GM18499 (cell line): ENCODE measurements around the gene TAGLN3.
A peak's percentile ranks its signal among the peaks of the same experiment; 100 is the strongest.

Experiments used
- ATAC-seq: cut with Tn5 transposase; IDR thresholded peaks from one replicate; pipeline ENCODE4 v1.9.1; 2021; ENCODE audit warnings: moderate number of reproducible peaks; ENCODE audit not compliant: insufficient read depth, unreplicated experiment

The TAGLN3 gene

DNA sequence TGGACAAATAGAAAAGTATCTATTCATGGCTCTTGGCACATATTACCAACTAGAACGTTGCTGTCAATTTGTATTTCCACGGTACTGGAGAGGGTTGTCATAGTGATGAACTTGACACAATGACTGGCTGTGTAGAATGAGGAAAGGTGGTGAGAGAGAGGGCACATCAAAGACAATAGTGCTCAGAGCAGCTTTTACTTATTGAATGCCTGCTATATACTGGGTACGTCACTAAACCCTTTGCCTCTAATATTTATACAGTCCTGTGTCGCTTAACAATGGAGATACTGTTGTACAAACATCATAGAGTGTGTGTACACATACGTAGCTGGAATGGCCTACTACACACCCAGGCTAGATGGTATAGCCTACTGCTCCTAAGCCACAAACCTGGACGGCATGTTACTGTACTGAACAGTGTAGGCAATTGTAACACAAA is 44.1 kb downstream of the TAGLN3 start:
- no peak for ATAC-seq

DNA sequence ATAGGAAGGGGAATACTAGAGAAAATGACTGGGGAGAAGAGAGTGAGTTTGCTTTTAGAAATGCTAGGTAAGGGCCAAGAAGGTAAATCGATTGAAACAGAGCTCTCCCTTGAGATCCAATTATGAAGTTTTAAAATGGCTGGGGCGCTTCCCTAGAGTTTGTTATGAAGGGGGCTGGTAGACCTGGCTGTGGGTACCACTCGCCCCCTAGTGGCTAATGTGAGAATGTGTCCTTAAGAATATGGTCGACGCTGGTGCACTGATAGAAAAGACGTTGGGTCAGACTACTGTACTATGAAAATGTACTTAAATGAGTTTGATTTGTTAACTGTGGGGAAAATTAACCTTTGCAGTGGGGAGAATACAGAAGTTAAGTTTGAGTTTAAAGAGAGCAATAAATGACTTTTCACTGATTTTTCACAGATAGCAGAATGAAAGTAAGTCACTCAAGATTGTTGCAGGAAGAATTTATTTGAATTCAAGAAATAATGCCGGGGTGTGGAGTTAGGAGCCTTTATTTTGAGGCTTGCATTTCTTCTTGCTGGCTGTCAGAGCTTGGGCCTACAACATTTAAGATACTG is 45.0 kb downstream of the TAGLN3 start:
- ATAC-seq = peak; percentile 78

DNA sequence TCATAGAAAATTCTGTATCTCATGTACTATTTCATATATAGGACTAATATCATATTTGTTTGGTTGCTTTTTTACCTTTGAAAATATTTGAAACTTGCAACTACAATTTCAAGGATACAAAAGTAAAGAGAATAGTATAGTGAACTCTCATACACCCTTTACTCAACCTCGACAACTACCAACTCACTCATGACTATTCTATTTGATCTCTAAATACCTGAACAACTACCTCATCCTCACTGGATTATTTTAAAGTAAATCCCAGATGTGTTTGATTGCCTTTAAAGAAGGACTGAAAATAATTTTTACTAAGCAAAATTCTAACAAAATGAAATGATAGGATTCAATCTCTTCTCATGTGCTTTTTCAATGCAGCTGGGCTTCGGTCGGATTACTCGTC is 47.9 kb downstream of the TAGLN3 start:
- ATAC-seq = no peak

DNA sequence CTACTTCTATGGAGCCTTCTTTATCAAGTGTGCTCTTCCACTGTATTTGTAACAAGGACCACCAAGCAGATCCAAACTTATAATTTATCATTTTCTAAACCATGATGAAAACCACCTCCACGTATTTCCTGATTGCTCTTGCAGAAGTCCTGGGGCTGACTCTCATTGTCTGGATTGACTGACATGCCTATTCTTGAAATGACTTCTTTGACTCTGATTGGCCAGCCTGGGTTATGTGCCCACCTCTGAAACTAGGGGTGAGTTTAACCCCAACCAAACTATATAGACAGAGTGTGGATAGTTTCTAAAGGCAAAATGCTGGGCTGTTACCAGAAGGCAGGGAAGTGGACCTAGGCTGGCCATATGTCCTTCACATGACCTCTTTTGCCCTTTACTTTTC is 48.5 kb downstream of the TAGLN3 start:
- ATAC-seq = no peak

DNA sequence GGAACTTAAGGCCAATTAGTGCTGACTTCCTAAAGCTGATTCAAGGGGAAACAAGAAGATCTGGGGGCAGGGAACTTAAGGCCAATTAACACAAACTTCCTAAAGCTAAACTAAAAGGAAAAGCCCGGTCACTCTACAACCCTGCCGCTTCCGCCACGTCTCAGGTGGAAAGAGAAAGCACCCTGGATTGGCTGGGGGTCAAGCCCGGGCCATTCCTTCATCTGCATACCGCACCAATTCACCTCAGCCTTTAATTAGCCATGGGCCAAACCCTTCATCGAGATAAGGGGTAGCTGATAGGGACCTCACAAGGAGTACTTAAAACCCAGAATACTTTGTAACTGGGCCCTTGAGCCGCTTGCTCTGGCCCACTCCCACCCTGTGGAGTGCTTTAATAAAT is 50.2 kb downstream of the TAGLN3 start:
- no peak for ATAC-seq

DNA sequence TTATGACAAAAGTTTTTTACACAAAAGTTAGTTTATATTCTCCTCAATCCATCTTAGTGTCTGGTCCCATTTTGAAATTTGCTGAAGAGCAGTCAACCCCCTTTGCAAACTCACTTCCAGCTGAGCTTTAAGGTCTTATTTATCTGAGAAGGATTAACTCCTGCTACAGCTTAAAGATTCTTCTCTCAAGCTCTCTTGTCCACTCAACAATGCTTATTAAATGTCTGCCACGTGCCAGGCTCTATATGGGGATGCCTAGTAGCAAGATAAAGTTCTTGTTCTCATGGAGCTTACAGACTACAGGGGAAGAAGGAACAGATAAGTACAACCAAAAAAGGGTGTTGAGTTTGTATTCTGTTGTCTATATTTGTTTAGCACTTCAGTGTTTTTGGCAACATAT is 54.5 kb downstream of the TAGLN3 start:
- no peak for ATAC-seq

DNA sequence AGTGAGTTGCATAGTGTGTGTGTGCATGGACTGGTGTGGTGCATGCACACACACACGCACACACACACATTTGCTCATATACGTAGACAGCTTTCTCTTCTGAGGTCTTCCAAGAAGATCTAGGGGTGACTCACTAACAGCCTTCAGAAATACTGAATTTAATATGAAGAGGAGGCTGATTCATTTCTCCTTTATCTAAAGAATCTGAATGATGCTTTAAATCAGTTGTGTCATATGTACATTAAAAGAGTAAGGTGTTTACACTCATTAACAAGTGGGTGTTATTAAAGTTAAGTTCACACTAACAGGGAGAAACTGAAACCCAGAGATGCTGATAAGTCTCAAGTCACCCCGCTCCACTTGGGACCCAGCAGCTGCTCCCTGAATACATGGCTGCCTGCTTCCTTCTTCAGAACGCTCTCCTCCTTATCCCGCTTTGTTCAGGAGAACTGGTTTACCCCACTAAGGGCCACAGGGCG is 57.8 kb downstream of the TAGLN3 start:
- no peak for ATAC-seq

DNA sequence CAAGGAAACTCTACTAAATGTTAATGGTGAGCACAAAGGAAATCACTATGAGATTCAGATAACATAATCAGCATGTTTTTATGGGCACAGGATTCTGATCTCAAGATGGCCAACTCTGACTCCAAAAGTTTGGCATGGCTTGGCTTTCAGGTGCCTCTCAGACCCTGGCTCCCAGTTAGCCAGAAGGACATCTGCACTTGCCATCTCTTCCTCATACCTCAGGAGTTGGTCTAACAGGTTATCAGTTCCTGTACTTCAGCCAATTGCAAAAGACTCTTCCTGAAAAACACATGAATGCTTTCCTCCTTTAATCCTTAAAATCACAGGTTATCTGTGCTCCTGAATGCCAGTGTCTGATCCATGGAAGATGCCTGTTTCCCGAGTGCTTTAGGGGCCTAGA is 60.8 kb downstream of the TAGLN3 start:
- no peak for ATAC-seq

DNA sequence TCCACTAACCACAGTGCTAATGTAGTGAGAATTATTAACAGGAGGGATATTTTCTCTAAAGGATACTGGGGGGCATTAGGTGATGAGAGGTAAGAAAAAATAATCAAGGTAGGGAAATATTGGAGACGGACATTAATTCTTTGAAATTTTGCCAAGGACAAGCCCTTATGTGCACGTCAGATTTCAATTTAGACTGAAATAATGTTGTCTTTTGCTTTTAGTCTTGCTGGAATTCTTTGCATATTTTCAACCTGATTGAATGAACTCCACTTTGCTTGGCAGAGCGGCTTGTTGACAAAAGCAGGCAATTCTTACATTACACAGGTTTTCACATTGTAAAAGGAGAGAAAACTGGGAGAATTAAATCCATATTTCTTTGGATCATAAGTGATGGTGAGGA is 62.4 kb downstream of the TAGLN3 start:
- no peak for ATAC-seq
